ENCODE results near the gene PPP1CB. TPM values are rescaled to one million over a fixed set of nuclear protein-coding genes. Genes with fewer than 3 reads are reported as not detected.

The PPP1CB gene
- total RNA-seq, 2 experiments from 2014 or later = 48.5 to 144 TPM

DNA sequence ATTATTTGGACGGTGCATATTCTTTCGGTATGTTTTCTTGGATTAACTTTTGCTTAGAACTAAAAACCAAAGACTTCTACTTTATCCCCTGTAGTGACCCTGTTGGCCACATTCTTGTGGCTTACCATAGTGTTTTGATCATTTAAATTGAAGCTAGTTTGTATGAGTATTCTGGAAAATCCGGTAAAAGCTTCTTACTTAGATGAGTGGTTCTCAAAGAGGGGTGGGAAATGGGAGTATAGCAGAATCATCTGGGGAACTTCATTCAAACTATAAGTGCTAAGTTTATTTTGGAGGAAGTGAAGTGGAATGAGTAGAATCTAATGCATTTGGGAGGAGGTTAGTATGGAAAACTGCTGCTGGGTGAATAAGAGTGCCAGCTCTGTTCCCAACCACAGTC is 3.8 kb downstream of the PPP1CB start:
- Histone ChIP-seq H3K9me2 (ENCODE audit: insufficient read depth, low read length) (no peaks in the 10 kb centered on the region), H3K4me3 (ENCODE audit: low read depth, low read length, poor library complexity, severe bottlenecking) (no peak overlapping the region), H2AFZ (ENCODE audit: low read length) (no peak overlapping the region), H3K9me3 (ENCODE audit: low read length) (no peaks in the 10 kb centered on the region), H3K4me2 (ENCODE audit: low read length) (peak overlapping the region; percentile 91; the same call in 1 of the 2 replicates), H3K27ac (ENCODE audit: low read depth, low read length, poor library complexity, severe bottlenecking) (no peak overlapping the region), H3K79me2 (ENCODE audit: insufficient read depth, low read depth, low read length) (peaks cover 93% of the 10 kb centered on the region), H3K36me3 (ENCODE audit: insufficient read depth, low read length) (peaks cover 42% of the 10 kb centered on the region), H3K4me1 (ENCODE audit: insufficient read depth, low read length, poor library complexity, severe bottlenecking) (peaks cover 24% of the 10 kb centered on the region), H4K20me1 (ENCODE audit: insufficient read depth, low read length) (peaks cover 33% of the 10 kb centered on the region)
- ChIA-PET POLR2A (interaction anchor here (1.7 kb wide), 1 partner anchor 45 kb away, joined by 3 read pairs; no protein-coding TSS in a partner anchor), CTCF (ENCODE audit: unreplicated experiment) (no interaction called here)
- TF ChIP-seq, protein P1, sequence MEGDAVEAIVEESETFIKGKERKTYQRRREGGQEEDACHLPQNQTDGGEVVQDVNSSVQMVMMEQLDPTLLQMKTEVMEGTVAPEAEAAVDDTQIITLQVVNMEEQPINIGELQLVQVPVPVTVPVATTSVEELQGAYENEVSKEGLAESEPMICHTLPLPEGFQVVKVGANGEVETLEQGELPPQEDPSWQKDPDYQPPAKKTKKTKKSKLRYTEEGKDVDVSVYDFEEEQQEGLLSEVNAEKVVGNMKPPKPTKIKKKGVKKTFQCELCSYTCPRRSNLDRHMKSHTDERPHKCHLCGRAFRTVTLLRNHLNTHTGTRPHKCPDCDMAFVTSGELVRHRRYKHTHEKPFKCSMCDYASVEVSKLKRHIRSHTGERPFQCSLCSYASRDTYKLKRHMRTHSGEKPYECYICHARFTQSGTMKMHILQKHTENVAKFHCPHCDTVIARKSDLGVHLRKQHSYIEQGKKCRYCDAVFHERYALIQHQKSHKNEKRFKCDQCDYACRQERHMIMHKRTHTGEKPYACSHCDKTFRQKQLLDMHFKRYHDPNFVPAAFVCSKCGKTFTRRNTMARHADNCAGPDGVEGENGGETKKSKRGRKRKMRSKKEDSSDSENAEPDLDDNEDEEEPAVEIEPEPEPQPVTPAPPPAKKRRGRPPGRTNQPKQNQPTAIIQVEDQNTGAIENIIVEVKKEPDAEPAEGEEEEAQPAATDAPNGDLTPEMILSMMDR (conservative IDR thresholded peaks at IDR 0.05; ENCODE audit: low read length) = no peak
- TF ChIP-seq EZH2phosphoT487 (IDR thresholded peaks at IDR 0.05; ENCODE audit: borderline replicate concordance, low read depth, low read length) = no peak
- intact Hi-C loops (cut with micrococcal nuclease; ENCODE audit: unreplicated experiment) = loop anchor here (10.0 kb wide), 1 partner anchor 861 kb away; the partner anchor contains the start of genes BABAM2 and RBKS
- DNase-seq (ENCODE audit: low spot score) = no peak
- no TSS peak for BruUV-seq (replicated peaks)

DNA sequence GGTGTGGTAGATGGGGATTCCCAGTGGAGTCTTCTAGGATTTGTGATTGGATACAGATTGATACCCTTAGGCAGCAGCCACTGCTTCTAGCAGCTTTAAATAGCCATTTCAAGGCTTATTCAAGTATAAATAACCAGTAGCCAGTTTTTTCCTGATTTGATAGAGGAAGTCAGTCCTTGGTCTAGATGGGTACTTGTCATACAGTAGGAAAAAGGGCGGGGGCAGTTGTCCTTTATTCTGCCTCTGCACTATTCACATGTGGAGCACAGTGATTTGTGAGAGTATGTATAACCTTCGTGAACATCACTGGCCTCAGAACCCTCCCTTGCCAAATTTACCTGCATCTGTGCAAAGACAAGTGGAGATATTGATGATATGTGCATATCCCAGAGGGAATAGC is 6.8 kb downstream of the PPP1CB start:
- ChIA-PET CTCF (ENCODE audit: unreplicated experiment) (no interaction called here), POLR2A (no interaction called here)
- Histone ChIP-seq H3K4me2 (ENCODE audit: low read length) (no peak overlapping the region), H3K36me3 (ENCODE audit: insufficient read depth, low read length) (peaks cover 73% of the 10 kb centered on the region), H3K4me1 (ENCODE audit: insufficient read depth, low read length, poor library complexity, severe bottlenecking) (peaks cover 20% of the 10 kb centered on the region), H3K9me2 (ENCODE audit: insufficient read depth, low read length) (no peaks in the 10 kb centered on the region), H4K20me1 (ENCODE audit: insufficient read depth, low read length) (peaks cover 40% of the 10 kb centered on the region), H3K27ac (ENCODE audit: low read depth, low read length, poor library complexity, severe bottlenecking) (no peak overlapping the region), H3K9me3 (ENCODE audit: low read length) (no peaks in the 10 kb centered on the region; the same call in 1 of the 2 replicates), H2AFZ (ENCODE audit: low read length) (no peak overlapping the region), H3K4me3 (ENCODE audit: low read depth, low read length, poor library complexity, severe bottlenecking) (no peak overlapping the region), H3K79me2 (ENCODE audit: insufficient read depth, low read depth, low read length) (peaks cover 100% of the 10 kb centered on the region)
- TF ChIP-seq, protein P1 (conservative IDR thresholded peaks at IDR 0.05; ENCODE audit: low read length) = no peak
- no peak for TF ChIP-seq EZH2phosphoT487 (IDR thresholded peaks at IDR 0.05; ENCODE audit: borderline replicate concordance, low read depth, low read length)
- intact Hi-C loops (cut with micrococcal nuclease; ENCODE audit: unreplicated experiment) = loop anchor here (10.0 kb wide), 1 partner anchor 864 kb away; the partner anchor contains the start of genes BABAM2 and RBKS
- no TSS peak for BruUV-seq (replicated peaks)
- no peak for DNase-seq (ENCODE audit: low spot score)

DNA sequence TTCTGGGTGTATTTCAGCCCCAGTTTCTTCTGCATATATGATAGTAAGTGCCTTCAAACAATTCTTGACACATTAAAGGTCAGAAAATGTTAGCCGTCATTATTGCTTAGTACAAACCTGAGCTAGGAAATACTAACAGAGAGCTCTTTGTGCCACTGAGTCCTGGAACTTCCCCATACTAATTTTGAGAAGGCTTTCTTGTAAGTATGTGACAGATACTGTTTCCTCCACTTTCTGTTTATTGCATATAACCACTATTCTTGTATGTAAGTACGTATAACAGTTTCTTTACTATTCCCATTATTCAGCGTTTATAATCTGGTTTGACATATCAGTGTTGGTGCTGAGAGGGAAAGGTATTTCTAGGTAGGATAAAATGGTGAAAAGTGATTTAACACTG is 9.8 kb downstream of the PPP1CB start:
- H3K9me2 ChIP-seq (ENCODE audit: insufficient read depth, low read length) = no peaks in the 10 kb centered on the region
- TF ChIP-seq, protein P1 (conservative IDR thresholded peaks at IDR 0.05; ENCODE audit: low read length) = no peak
- TF ChIP-seq EZH2phosphoT487 (IDR thresholded peaks at IDR 0.05; ENCODE audit: borderline replicate concordance, low read depth, low read length) = no peak
- DNase-seq (ENCODE audit: low spot score) = no peak
- peaks cover 100% of the 10 kb centered on the region for H3K79me2 ChIP-seq (ENCODE audit: insufficient read depth, low read depth, low read length)
- no peak overlapping the region for H3K4me2 ChIP-seq (ENCODE audit: low read length)
- ChIA-PET CTCF (ENCODE audit: unreplicated experiment) (no interaction called here), POLR2A (interaction anchor here (0.6 kb wide), 1 partner anchor 142 kb away, joined by 3 read pairs; no protein-coding TSS in a partner anchor)
- H3K36me3 ChIP-seq (ENCODE audit: insufficient read depth, low read length) = peaks cover 81% of the 10 kb centered on the region
- H3K4me1 ChIP-seq (ENCODE audit: insufficient read depth, low read length, poor library complexity, severe bottlenecking) = peaks cover 3% of the 10 kb centered on the region
- no peak overlapping the region for H3K4me3 ChIP-seq (ENCODE audit: low read depth, low read length, poor library complexity, severe bottlenecking)
- peaks cover 7% of the 10 kb centered on the region; the same call in 1 of the 2 replicates for H3K9me3 ChIP-seq (ENCODE audit: low read length)
- intact Hi-C loops (cut with micrococcal nuclease; ENCODE audit: unreplicated experiment) = no loop called here
- H3K27ac ChIP-seq (ENCODE audit: low read depth, low read length, poor library complexity, severe bottlenecking) = no peak overlapping the region
- H4K20me1 ChIP-seq (ENCODE audit: insufficient read depth, low read length) = peaks cover 19% of the 10 kb centered on the region
- no TSS peak for BruUV-seq (replicated peaks)
- no peak overlapping the region for H2AFZ ChIP-seq (ENCODE audit: low read length)
